HG02885 (cell line): Measurements from ENCODE around the gene MON1A.

Experiments used
- ATAC-seq: cut with Tn5 transposase; IDR thresholded peaks from one replicate; pipeline ENCODE4 v1.9.1; 2021; ENCODE audit warnings: mild to moderate bottlenecking; ENCODE audit not compliant: unreplicated experiment, poor library complexity

MON1A gene

DNA sequence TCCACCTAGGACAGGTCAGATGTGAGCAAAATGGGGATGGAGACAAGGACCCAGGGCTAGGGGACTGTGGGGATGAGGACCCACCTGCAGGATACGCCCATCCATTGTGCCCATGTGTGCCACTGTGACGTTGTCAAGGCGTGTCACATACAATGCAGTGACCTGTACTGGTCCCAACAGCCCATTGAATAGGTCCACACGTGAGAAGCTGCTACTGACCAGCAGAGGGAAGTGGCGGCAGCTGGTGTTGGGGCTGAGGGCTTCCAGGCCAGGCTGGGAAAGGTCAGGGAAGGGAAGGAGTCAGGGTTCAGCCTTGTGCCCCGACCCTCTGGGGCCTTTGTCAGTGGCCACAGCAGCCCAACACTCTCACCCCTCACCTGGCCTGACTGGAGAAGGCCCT lies 30.6 kb downstream of the MON1A start:
- ATAC-seq, result no peak

DNA sequence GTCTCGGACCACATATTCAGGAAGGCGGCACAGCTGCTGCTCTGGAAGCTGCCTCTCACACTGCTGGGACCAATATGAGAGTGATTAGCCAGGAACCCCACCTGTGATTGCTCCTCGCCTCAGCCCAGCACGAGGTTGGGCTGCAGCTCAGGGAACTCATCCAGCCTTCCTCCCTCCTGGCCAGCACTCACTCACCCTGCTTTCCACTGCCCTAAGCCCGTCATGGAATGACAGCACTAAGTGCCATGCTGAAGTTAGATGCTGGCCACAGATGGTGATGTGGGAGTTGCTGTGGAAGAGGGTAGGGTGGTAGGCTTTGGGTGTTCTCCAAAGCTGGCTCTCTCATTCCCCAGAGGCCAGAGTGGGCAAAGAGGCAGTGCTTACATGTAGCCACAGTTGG lies 33.3 kb downstream of the MON1A start:
- no peak for ATAC-seq

GRCh38 chr3:49895791-49896190 lies 33.8 kb downstream of the MON1A start:
- no peak for ATAC-seq

- ATAC-seq, result no peak
Observed at GRCh38 chr3:49889296-49889695, 40.3 kb downstream of the MON1A start.

- no peak for ATAC-seq
Observed at GRCh38 chr3:49886922-49887265, 42.7 kb downstream of the MON1A start.

- ATAC-seq, result no peak
Observed at GRCh38 chr3:49883998-49884397, 45.6 kb downstream of the MON1A start.

GRCh38 chr3:49882166-49882565 lies 47.4 kb downstream of the MON1A start:
- ATAC-seq, result no peak

DNA sequence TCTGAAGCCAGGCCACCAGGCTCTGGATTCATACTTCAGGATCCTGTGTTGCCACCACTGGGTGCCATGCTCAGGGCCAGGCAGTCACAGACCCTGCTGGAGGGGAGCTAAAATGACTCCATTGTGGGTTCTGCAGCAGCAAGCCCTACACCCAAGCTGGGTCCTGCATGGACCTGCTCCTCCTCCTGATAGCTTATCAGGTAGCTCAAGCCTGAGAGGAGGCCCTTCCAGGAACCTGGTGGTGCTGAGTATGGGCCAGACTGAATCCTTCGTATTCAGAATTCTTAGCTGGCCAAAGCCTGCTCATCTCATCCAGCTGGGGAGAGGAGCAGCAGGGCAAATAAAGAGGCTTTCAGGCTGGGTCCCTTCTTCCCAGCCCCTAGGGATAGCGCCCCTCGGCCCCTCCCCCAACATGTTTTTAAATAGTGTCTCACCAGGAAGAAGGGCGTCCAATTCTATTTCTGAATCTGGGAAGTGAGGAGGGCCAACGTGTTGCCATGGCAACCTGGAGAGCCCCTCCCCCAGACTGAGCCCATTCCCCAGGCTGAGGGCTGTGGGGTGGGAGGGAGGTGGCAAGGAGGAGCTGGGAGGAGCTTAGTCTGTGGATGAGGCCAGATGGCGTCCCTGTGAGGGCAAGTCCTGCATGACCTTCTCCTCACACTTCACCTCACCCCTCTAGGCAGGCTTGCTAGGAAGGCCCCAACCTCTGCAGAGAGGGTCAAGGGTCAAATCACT lies 48.9 kb downstream of the MON1A start:
- no peak for ATAC-seq

GRCh38 chr3:49879721-49880120 lies 49.9 kb downstream of the MON1A start:
- no peak for ATAC-seq

DNA sequence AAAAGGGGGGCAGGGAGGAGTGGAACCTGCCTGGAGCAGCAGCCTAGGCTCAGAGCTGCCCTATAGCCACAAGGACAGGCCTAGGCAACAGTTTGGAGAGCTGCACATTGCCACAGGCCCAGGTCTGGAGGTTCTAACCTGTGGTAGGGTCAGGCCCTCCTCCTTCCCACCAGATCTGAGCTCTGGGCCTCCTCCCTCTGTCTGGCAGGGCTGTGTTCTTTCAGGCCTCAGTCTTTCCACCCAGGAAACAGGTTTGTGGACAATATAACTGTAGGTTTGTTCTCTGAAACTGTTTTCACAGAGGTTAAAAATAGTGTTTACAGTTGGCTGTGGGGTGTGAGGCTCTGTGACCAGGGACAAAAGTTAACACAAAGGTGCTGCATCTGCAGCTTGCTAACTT lies 50.9 kb downstream of the MON1A start:
- ATAC-seq, result no peak

DNA sequence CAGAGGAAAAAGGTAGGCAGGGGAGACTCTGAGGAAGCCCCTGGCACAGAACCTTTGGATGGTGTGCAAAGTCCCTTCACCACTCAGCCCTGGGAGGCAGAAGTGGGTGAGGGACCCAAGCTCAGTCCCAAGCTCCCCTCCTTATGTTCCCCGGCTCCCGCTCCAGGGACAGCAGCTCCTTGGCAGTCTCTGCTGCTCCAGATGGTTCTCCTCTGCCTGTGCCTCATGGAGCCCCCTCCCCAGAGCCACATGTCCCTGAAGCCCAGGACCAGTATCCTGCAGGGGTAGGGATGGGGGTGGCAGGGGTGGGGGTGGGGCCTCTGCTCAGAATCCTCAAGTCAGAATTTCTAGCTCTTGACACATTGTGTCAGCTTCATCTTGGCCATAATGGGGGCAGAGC lies 51.9 kb downstream of the MON1A start:
- no peak for ATAC-seq

DNA sequence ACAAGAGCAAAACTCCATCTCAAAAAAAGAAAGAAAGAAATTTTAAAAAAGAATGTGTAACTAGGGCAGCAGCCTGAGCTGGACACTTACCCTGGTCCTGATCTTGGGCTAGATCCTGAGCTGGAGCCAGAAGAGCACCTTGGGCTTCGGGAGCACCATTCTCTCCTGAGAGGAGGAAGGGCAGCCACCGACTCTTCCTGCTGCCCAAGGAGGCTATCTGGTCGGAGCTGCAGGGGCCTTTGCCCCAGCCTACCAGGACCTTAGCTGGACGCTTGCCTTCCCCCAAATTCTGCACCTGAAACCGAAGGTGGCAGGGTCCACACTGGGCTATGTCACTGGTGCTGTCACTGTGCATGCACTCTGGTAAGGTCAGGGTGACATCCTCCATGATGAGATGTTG lies 53.0 kb downstream of the MON1A start:
- no peak for ATAC-seq

GRCh38 chr3:49873623-49874022 lies 56.0 kb downstream of the MON1A start:
- ATAC-seq, result no peak

DNA sequence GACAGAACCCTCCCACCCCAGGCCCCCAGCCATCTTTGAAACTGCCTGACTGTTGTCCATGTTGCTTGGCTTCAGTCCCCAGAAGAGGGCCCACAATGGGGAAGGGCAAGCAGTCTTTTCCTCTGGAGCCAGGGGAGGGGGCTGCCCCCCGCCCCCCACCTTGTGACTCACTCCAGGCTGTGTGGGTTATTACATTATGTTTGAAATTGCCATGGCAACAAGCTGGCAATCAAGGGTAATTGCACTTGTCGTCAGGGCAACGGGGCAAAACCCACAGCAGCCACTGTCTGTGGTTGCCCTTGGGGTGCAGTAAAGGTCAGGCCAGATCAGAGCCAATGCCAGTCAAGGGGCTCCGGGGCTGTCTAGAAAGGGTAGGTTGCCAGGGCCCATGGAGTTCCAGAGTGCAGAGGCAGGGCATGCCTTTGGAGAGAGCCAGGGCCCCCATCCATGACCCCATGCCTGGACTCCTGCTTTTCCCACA lies 56.8 kb downstream of the MON1A start:
- no peak for ATAC-seq

DNA sequence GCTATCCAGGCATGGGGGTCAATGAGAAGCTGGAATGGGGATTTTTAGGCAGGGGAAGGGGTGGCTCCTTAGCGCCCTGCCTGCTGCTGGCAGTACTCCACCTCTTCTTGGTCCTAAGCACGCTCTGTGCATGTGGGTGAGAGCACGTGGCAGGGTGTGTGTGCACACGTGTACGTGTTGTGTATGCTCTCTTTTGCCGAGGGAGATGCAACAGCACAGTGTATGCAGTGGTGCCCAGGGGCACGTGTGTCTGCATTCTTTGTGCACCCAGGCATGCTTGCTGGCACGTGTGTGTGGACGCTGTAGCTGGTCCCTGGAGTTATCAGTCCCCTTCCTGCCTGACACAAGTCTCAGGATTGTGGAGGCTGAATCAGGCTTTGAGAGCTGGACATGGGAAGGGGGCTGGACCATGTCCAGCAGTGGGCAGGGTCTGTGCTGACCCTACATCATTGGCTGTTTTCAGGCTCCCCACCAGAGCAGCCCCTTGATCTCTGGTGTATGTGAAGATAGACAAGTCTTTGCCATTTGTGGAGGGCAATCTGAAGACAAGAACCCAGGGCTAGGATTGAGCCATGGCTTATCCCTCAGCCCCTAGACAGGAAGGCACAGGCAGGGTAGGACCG lies 58.0 kb downstream of the MON1A start:
- ATAC-seq, result no peak

- no peak for ATAC-seq
Observed at GRCh38 chr3:49869525-49870126, 60.0 kb downstream of the MON1A start, which contains the start of gene CAMKV. Gene CAMKV, minus strand, starts transcription at chr3:49869906. Its CDS starts 7,518 bp downstream, at chr3:49862388.

DNA sequence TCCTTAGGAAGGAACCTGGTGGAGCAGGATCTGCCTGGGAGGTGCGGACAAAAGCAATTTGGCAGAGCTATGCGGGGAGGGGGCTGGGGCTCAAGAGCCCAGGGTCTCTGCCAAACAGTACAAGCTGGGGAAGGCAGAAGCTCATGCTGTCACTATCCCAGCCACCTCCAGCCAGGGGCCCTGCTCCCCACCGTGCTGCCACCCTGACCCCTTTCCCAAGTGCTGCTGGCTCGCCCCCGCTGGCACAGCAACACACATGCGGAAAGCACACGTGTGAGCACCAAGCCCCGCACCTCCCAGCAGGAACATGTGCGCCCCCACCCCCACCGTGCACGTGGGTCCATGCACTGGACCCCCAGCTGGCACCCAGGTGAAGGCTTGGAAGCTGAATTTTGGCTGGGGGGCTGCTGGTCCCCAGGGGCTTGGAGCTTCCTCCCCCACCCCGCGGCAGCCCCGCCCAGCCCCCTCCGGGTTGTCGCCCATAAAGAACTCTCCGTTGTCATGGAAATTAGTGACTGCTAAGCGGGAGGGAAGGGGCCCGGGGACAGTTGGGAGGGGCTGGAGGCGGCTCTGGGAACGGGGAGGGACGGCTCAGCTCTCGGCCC lies 60.6 kb downstream of the MON1A start:
- ATAC-seq, result no peak

DNA sequence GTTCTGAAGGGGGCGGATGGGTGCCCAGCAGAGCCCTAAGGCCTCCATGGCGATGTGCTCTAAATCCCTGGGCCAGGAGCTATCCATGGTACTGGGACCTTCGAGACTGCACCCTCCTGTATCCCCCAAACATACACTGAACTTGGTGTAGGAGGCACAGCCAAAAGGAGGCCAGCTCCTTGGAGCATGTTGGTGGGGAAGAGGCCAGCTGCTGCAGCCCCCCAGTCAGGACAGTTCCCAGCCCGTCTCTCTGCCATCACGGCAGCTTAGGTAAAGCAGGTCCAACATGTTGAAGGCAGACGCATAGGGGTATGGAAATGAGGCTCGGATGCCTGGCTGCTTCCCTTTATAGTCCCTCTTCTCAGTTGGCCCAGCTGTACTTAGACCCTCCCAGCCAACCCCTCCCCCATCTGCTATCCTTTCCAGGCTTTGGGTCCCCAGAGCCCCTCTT lies 61.7 kb downstream of the MON1A start:
- no peak for ATAC-seq

GRCh38 chr3:49867400-49867799 lies 62.2 kb downstream of the MON1A start:
- ATAC-seq, result no peak

GRCh38 chr3:49865198-49865784 lies 64.3 kb downstream of the MON1A start:
- no peak for ATAC-seq

DNA sequence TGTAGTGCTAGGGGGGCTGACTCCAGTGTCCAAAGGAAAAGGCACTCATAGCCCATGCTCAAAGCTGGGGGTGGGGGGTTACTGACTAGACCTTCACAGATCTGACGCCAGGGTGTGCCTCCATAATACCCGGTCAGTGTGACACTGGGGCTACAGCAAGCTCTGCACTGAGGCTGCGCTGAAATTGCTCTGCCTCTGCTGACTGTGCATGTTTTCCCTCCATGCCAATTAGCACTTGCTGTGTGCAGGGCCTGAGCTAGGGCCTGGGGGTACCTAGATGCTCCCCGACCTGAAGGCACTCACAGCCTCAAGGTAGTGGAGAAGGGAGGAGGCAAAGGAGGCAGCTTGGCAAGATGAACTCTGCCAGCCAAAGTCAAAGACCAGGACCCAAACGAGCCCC lies 65.1 kb downstream of the MON1A start:
- no peak for ATAC-seq
